Testis (tissue), 3 donors: ENCODE measurements around the gene TXNRD1. TPM values are rescaled to one million over a fixed set of nuclear protein-coding genes. Genes with fewer than 3 reads are reported as not detected.

Experiments used
- DNase-seq: peaks from one replicate; pipeline ENCODE4 v3.0.0-alpha.2; 2019
- H3K27ac ChIP-seq, 2 donors: fragments of 200-600 bp; sonication (generic); one replicate each; pipeline ENCODE4 v1.5.1; 2019
- H3K27me3 ChIP-seq: fragments of 200-600 bp; sonication (generic); one replicate; pipeline ENCODE4 v1.5.1; 2019
- H3K36me3 ChIP-seq: fragments of 200-600 bp; sonication (generic); one replicate; pipeline ENCODE4 v1.5.1; 2017; ENCODE audit warnings: low read depth; ENCODE audit errors: missing control alignments
- H3K4me1 ChIP-seq: fragments of 200-600 bp; sonication (generic); one replicate; pipeline ENCODE4 v1.5.1; 2019
- H3K4me3 ChIP-seq, 2 donors: fragments of 200-600 bp; sonication (generic); one replicate each; pipeline ENCODE4 v1.5.1; 2017 to 2019
- H3K9me3 ChIP-seq: fragments of 200-600 bp; sonication (generic); one replicate; pipeline ENCODE4 v1.5.1; 2017
- CTCF ChIP-seq, 3 experiments: fragments of 450-650 bp in 2 of 3; fragments of 200-600 bp in 1 of 3; sonication (generic) in 1 of 3; IDR thresholded peaks; one replicate each; pipeline ENCODE4 v1.5.1; 2016 to 2019; ENCODE audit warnings: antibody characterized with exemption in 3 of 3, mild to moderate bottlenecking in 2 of 3, moderate library complexity in 1 of 3
- POLR2A ChIP-seq: fragments of 450-650 bp; IDR thresholded peaks from one replicate; pipeline ENCODE4 v1.6.1; 2017; ENCODE audit warnings: antibody characterized with exemption, mild to moderate bottlenecking, moderate library complexity
- WGBS, 2 donors: methylation state at CpG; one replicate each; pipeline ENCODE4 v1.1.5; 2018; 5-methylcytosine and 5-hydroxymethylcytosine counted together
- intact Hi-C: fragments of 100-400 bp; cut with DNase I; formaldehyde crosslinking; loops from one replicate; pipeline ENCODE4 v1.15.1; 2023; ENCODE audit warnings: low total_unique reads
- polyA plus RNA-seq: library from polyadenylated mRNA; stranded (reverse); fragments of 350-450 nt; fragmentation: Illumina TruSeq; extraction: RNeasy Lipid Tissue Mini Kit (QIAGEN cat#74804); gene quantifications from one replicate; pipeline ENCODE4 v1.2.3, GENCODE V29; 2014; ENCODE audit warnings: low read depth, low replicate concordance; ENCODE audit not compliant: insufficient read depth
- total RNA-seq, 2 donors: library from RNA; depleted of rRNA; stranded (reverse); fragments of >200 nt; gene quantifications; one replicate each; pipeline ENCODE4 v1.2.3, GENCODE V29; 2016

The TXNRD1 gene
- total and polyA plus RNA-seq, 3 donors from 2014 or later, result 67.8 to 110 (median 96.2) TPM

- 78 to 85% methylated on average over 3 of the region's 3 CpGs for WGBS, 2 donors
- Histone ChIP-seq H3K36me3 (no peaks in the 10 kb centered on the region), H3K4me1 (no peaks in the 10 kb centered on the region), H3K9me3 (no peaks in the 10 kb centered on the region), H3K27me3 (no peaks in the 10 kb centered on the region), H3K27ac (no peak overlapping the region), H3K4me3 (no peak overlapping the region)
- TF ChIP-seq POLR2A (no peak), CTCF (IDR thresholded peaks at IDR 0.05) (no peak)
- no peak for DNase-seq
- intact Hi-C loops, result no loop called here
These were observed 33.4 kb downstream of the TXNRD1 start for GRCh38 chr12:104249017-104249416.

GRCh38 chr12:104249898-104250297, 34.3 kb downstream of the TXNRD1 start:
- Histone ChIP-seq H3K4me3 (no peak overlapping the region), H3K27ac (no peak overlapping the region), H3K4me1 (no peaks in the 10 kb centered on the region), H3K27me3 (no peaks in the 10 kb centered on the region), H3K36me3 (no peaks in the 10 kb centered on the region), H3K9me3 (no peaks in the 10 kb centered on the region)
- TF ChIP-seq CTCF (IDR thresholded peaks at IDR 0.05), result no peak
- TF ChIP-seq POLR2A, result no peak
- intact Hi-C loops, result no loop called here
- WGBS, 2 donors, result 79 to 92% methylated on average over 4 of the region's 4 CpGs
- no peak for DNase-seq

GRCh38 chr12:104250366-104251125, 35.0 kb downstream of the TXNRD1 start:
- H3K4me1 ChIP-seq, result no peaks in the 10 kb centered on the region
- H3K27me3 ChIP-seq, result no peaks in the 10 kb centered on the region
- DNase-seq, result no peak
- no peaks in the 10 kb centered on the region for H3K9me3 ChIP-seq
- WGBS, 2 donors, result 84 to 88% methylated on average over 2 of the region's 2 CpGs
- intact Hi-C loops, result no loop called here
- TF ChIP-seq CTCF (IDR thresholded peaks at IDR 0.05), result no peak
- TF ChIP-seq POLR2A, result no peak
- no peaks in the 10 kb centered on the region for H3K36me3 ChIP-seq
- H3K27ac ChIP-seq, result no peak overlapping the region
- H3K4me3 ChIP-seq, result no peak overlapping the region

- Histone ChIP-seq H3K36me3 (no peaks in the 10 kb centered on the region), H3K9me3 (no peaks in the 10 kb centered on the region), H3K27ac (no peak overlapping the region), H3K27me3 (no peaks in the 10 kb centered on the region), H3K4me1 (no peaks in the 10 kb centered on the region), H3K4me3 (no peak overlapping the region)
- no peak for DNase-seq
- intact Hi-C loops, result no loop called here
- TF ChIP-seq POLR2A (no peak), CTCF (IDR thresholded peaks at IDR 0.05) (no peak)
These were observed 42.4 kb downstream of the TXNRD1 start for GRCh38 chr12:104257913-104258472.
